ENCODE data around the gene CAMP.

CAMP gene

GRCh38 chr3:48247401-48247811, 24.1 kb downstream of the CAMP start:
- peak; percentile 68 for DNase-seq (ENCODE audit: low read depth)
- no peak overlapping the region for H3K4me3 ChIP-seq (replicated peaks; ENCODE audit: low read depth, low read length)
- TF ChIP-seq, protein P1, sequence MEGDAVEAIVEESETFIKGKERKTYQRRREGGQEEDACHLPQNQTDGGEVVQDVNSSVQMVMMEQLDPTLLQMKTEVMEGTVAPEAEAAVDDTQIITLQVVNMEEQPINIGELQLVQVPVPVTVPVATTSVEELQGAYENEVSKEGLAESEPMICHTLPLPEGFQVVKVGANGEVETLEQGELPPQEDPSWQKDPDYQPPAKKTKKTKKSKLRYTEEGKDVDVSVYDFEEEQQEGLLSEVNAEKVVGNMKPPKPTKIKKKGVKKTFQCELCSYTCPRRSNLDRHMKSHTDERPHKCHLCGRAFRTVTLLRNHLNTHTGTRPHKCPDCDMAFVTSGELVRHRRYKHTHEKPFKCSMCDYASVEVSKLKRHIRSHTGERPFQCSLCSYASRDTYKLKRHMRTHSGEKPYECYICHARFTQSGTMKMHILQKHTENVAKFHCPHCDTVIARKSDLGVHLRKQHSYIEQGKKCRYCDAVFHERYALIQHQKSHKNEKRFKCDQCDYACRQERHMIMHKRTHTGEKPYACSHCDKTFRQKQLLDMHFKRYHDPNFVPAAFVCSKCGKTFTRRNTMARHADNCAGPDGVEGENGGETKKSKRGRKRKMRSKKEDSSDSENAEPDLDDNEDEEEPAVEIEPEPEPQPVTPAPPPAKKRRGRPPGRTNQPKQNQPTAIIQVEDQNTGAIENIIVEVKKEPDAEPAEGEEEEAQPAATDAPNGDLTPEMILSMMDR (IDR thresholded peaks at IDR 0.05; ENCODE audit: low read length, missing control alignments) = no peak

DNA sequence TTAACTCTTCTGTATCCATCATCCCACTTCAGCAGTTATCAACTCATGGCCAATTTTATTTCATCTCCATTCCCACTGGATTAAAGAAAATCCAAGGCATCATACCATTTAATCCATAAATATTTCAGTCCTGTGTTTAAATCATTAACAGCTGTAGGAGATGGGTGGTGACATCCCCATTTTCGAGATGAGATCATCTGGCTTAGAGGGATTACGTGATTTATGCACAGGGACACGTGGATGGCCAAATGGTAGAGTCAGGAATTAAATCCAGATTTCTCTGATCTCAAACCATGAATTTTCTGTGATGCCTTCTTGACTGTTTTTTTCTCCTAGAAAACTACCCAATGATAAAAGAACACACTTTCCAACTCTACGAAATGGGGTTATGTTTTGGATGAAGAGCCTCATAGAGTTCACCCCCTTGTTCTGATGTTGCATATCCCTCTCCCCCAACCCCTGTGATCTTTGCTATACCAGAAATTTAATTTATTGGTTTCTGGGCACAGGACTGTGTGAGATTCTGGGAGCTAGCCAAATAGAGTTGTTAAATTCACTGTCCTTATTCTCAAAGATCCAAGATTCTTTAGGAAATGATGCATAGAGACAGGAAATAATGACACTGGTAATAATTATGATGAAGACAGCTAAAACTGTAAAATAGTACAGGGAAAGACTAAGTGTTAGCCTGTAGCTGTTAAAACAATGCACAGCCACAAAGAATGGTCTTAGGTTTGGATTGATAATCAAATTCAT, 25.0 kb downstream of the CAMP start:
- H3K4me3 ChIP-seq (replicated peaks; ENCODE audit: low read depth, low read length) = no peak overlapping the region
- DNase-seq (ENCODE audit: low read depth) = no peak
- TF ChIP-seq, protein P1 (IDR thresholded peaks at IDR 0.05; ENCODE audit: low read length, missing control alignments) = no peak

DNA sequence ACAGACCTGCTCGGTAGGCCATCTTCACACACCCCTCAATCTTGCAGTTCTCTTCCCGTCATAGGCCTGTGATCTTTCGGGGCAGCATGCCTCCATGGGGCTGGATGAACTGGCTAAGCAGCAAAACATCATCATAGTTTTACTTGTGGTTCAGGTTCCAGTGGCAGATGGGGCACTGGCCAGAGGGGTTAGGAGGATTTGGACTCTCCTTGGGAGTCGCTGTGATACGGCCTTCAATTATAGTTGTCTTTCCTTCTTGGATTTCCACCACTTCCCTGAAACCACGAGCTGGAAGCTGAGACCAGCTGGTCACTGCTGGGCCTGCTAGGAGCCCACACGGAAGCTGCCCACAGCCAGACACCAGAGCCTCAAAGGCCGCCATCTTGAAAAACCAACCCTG, 33.3 kb downstream of the CAMP start:
- TF ChIP-seq, protein P1 (IDR thresholded peaks at IDR 0.05; ENCODE audit: low read length, missing control alignments) = no peak
- no peak overlapping the region for H3K4me3 ChIP-seq (replicated peaks; ENCODE audit: low read depth, low read length)
- no peak for DNase-seq (ENCODE audit: low read depth)

DNA sequence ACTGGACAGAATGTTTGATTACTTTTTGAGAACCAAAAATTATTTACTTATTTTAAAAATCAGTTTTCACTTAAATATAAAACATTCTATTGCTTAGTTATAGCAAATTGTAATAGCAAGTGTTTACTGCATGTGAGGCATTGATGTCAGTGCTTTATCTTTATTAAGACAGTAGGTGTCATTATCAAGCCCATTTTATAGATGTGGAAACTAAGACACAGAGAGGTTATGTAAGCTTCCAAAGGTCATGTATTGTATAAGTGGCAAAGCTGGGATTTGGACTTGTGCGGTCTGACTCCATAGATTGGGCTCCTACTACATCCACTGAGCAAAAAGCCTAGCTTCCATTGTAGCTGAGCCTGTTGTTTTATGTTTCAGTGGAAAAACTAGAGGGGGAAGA, 35.2 kb downstream of the CAMP start:
- TF ChIP-seq, protein P1 (IDR thresholded peaks at IDR 0.05; ENCODE audit: low read length, missing control alignments) = no peak
- no peak for DNase-seq (ENCODE audit: low read depth)
- H3K4me3 ChIP-seq (replicated peaks; ENCODE audit: low read depth, low read length) = no peak overlapping the region

GRCh38 chr3:48267782-48268181, 44.5 kb downstream of the CAMP start:
- no peak for DNase-seq (ENCODE audit: low read depth)
- no peak overlapping the region for H3K4me3 ChIP-seq (replicated peaks; ENCODE audit: low read depth, low read length)
- TF ChIP-seq, protein P1 (IDR thresholded peaks at IDR 0.05; ENCODE audit: low read length, missing control alignments) = no peak

DNA sequence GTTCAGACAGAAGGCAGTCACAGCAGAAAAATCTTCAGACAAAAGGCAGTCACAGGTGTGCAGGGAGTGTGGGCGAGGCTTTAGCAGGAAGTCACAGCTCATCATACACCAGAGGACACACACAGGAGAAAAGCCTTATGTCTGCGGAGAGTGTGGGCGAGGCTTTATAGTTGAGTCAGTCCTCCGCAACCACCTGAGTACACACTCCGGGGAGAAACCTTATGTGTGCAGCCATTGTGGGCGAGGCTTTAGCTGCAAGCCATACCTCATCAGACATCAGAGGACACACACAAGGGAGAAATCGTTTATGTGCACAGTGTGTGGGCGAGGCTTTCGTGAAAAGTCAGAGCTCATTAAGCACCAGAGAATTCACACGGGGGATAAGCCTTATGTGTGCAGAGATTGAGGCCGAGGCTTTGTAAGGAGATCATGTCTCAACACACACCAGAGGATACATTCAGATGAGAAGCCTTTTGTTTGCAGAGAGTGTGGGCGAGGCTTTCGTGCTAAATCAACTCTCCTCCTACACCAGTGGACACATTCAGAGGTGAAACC, 45.2 kb downstream of the CAMP start:
- TF ChIP-seq, protein P1 (IDR thresholded peaks at IDR 0.05; ENCODE audit: low read length, missing control alignments) = no peak
- H3K4me3 ChIP-seq (replicated peaks; ENCODE audit: low read depth, low read length) = no peak overlapping the region
- DNase-seq (ENCODE audit: low read depth) = no peak
